Inflammatory macrophage treated with lipopolysaccharide for 4 hours (primary cell): ENCODE results near the gene UGT1A7.
"Not testable (repeated sequence)": the region's sequence is repeated elsewhere in the genome, so short reads cannot be mapped to it uniquely, and the experiment has no call there.

ENCODE experiments used
- DNase-seq: peaks from one replicate; pipeline ENCODE4 v3.0.0-alpha.2; 2020

Gene UGT1A7

GRCh38 chr2:233681521-233682099 lies at the start of gene UGT1A7:
Gene UGT1A7, plus strand, starts transcription at chr2:233681901. Its CDS starts 37 bp downstream, at chr2:233681938.
- DNase-seq, result no peak

GRCh38 chr2:233636306-233636705 lies 45.4 kb upstream of the UGT1A7 start, which contains the start of gene UGT1A10:
Gene UGT1A10, plus strand, starts transcription at chr2:233636448. Its CDS starts 75 bp downstream, at chr2:233636523.
- not testable (repeated sequence) for DNase-seq

GRCh38 chr2:233638836-233639235 lies 42.9 kb upstream of the UGT1A7 start:
- DNase-seq, result no peak

GRCh38 chr2:233639860-233640259 lies 41.8 kb upstream of the UGT1A7 start:
- no peak for DNase-seq

- no peak for DNase-seq
These were observed 38.6 kb upstream of the UGT1A7 start for GRCh38 chr2:233643128-233643527.

GRCh38 chr2:233646033-233646432 lies 35.7 kb upstream of the UGT1A7 start:
- DNase-seq, result not testable (repeated sequence)

- no peak for DNase-seq
These were observed 30.7 kb upstream of the UGT1A7 start for GRCh38 chr2:233650981-233651380.

GRCh38 chr2:233651430-233651829 lies 30.3 kb upstream of the UGT1A7 start:
- DNase-seq, result no peak

- DNase-seq, result no peak
These were observed 27.2 kb upstream of the UGT1A7 start for GRCh38 chr2:233654501-233654900.

GRCh38 chr2:233655043-233655442 lies 26.7 kb upstream of the UGT1A7 start:
- no peak for DNase-seq

- DNase-seq, result not testable (repeated sequence)
These were observed 25.8 kb upstream of the UGT1A7 start for GRCh38 chr2:233655943-233656342.

GRCh38 chr2:233656443-233656842 lies 25.3 kb upstream of the UGT1A7 start:
- DNase-seq, result no peak

- no peak for DNase-seq
These were observed 23.1 kb upstream of the UGT1A7 start for GRCh38 chr2:233658610-233659009.

GRCh38 chr2:233663911-233664310 lies 17.8 kb upstream of the UGT1A7 start:
- no peak for DNase-seq

GRCh38 chr2:233668605-233669260 lies 13.0 kb upstream of the UGT1A7 start:
- DNase-seq, result no peak

GRCh38 chr2:233671290-233672161 lies 10.2 kb upstream of the UGT1A7 start, which contains the start of gene UGT1A9:
Gene UGT1A9, plus strand, starts transcription at chr2:233671898. Its CDS starts 37 bp downstream, at chr2:233671935.
- DNase-seq, result no peak

GRCh38 chr2:233672886-233673285 lies 8.8 kb upstream of the UGT1A7 start:
- DNase-seq, result no peak

GRCh38 chr2:233673896-233674295 lies 7.8 kb upstream of the UGT1A7 start:
- DNase-seq, result no peak

GRCh38 chr2:233674314-233674713 lies 7.4 kb upstream of the UGT1A7 start:
- DNase-seq, result no peak

- DNase-seq, result no peak
These were observed 6.7 kb upstream of the UGT1A7 start for GRCh38 chr2:233674995-233675394.

GRCh38 chr2:233676046-233676445 lies 5.7 kb upstream of the UGT1A7 start:
- no peak for DNase-seq

- DNase-seq, result no peak
These were observed 2.5 kb upstream of the UGT1A7 start for GRCh38 chr2:233679196-233679595.

- DNase-seq, result peak; percentile 36
These were observed 1.2 kb upstream of the UGT1A7 start for GRCh38 chr2:233680361-233681045.
